Measurements from ENCODE around the gene SUSD1.

DNA sequence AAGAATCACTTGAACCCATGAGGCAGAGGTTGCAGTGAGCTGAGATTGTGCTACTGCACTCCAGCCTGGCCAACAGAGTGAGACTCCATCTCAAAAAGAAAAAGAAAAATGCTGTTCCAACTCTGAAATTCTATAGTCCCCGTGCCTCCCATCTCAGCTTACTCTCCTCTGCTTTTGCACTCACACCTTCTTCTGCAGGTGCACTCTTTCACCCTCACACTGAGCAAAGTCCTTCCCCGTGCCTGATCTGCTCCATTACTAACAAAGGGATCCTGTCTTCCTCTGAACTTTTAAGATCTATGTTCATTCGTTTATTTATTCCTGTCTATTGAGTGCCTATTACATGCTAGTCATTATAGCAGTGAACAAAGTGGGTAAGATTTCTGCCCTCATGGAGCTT lies 47.8 kb downstream of the SUSD1 start:
- TF ChIP-seq, protein P1, sequence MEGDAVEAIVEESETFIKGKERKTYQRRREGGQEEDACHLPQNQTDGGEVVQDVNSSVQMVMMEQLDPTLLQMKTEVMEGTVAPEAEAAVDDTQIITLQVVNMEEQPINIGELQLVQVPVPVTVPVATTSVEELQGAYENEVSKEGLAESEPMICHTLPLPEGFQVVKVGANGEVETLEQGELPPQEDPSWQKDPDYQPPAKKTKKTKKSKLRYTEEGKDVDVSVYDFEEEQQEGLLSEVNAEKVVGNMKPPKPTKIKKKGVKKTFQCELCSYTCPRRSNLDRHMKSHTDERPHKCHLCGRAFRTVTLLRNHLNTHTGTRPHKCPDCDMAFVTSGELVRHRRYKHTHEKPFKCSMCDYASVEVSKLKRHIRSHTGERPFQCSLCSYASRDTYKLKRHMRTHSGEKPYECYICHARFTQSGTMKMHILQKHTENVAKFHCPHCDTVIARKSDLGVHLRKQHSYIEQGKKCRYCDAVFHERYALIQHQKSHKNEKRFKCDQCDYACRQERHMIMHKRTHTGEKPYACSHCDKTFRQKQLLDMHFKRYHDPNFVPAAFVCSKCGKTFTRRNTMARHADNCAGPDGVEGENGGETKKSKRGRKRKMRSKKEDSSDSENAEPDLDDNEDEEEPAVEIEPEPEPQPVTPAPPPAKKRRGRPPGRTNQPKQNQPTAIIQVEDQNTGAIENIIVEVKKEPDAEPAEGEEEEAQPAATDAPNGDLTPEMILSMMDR (IDR thresholded peaks at IDR 0.05) = no peak
- no peak for TF ChIP-seq POLR2A (IDR thresholded peaks at IDR 0.05)

Measured in body of pancreas (tissue), 4 donors.